ENCODE results near the gene MANF. TPM values are rescaled to one million over a fixed set of nuclear protein-coding genes. Genes with fewer than 3 reads are reported as not detected.

MANF gene
- total and polyA plus RNA-seq, 2 of the 13 experiments (the other 11 are each of a cell fraction or from before 2014, with no cell fraction given): 55.4 to 269 TPM

DNA sequence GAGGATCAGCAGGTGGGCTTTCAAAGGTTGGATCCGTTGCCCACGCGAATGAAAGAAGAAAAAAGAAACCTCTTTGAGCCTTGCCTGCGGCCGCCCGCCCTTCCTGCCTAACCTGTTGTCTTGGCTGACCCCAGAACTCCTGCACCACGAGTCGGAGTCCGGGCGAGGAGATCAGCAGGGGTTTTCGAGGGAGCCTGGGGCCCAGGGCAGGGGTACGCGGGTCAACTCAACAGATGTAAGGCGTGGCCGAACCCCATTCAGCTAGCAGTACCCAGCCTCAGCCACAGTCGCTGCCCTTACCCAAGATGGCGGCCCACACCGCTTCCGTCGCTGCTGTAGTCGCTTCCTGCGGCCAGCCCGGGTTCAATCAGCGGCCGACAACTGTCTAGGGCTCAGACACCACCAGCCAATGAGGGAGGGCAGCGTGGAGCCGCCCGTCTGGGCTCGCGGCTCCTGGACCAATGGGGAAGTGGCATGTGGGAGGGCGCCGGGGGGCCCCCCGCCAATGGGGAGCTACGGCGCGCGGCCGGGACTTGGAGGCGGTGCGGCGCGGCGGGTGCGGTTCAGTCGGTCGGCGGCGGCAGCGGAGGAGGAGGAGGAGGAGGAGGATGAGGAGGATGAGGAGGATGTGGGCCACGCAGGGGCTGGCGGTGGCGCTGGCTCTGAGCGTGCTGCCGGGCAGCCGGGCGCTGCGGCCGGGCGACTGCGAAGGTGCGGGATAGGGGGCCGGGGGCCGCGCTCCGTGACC, at the start of gene MANF (continued):
- TF ChIP-seq, protein P1, sequence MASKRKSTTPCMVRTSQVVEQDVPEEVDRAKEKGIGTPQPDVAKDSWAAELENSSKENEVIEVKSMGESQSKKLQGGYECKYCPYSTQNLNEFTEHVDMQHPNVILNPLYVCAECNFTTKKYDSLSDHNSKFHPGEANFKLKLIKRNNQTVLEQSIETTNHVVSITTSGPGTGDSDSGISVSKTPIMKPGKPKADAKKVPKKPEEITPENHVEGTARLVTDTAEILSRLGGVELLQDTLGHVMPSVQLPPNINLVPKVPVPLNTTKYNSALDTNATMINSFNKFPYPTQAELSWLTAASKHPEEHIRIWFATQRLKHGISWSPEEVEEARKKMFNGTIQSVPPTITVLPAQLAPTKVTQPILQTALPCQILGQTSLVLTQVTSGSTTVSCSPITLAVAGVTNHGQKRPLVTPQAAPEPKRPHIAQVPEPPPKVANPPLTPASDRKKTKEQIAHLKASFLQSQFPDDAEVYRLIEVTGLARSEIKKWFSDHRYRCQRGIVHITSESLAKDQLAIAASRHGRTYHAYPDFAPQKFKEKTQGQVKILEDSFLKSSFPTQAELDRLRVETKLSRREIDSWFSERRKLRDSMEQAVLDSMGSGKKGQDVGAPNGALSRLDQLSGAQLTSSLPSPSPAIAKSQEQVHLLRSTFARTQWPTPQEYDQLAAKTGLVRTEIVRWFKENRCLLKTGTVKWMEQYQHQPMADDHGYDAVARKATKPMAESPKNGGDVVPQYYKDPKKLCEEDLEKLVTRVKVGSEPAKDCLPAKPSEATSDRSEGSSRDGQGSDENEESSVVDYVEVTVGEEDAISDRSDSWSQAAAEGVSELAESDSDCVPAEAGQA (IDR thresholded peaks at IDR 0.05; ENCODE audit: low read depth): peak; percentile 97
- TF ChIP-seq, protein P1 (CRISPR knock-in tag; IDR thresholded peaks at IDR 0.05; ENCODE audit: borderline replicate concordance): no peak; the same call in 1 of the 2 replicates
- TF ChIP-seq ZNF484 (CRISPR knock-in tag; IDR thresholded peaks at IDR 0.05; ENCODE audit: borderline replicate concordance, low read depth) (no peak), HOXA3 (CRISPR knock-in tag; IDR thresholded peaks at IDR 0.05) (peak; percentile 98), CREM (IDR thresholded peaks at IDR 0.05) (peak; percentile 94), CREM (CRISPR knock-in tag; IDR thresholded peaks at IDR 0.05) (0 out of 2 replicates have a peak, but pooled peaks have one; percentile 27), ZNF235 (CRISPR knock-in tag; IDR thresholded peaks at IDR 0.05; ENCODE audit: borderline replicate concordance) (peak; percentile 84; the same call in 1 of the 2 replicates), ZNF883 (CRISPR knock-in tag; IDR thresholded peaks at IDR 0.05; ENCODE audit: not compliant biosample characterization) (peak; percentile 93), ZNF207 (IDR thresholded peaks at IDR 0.05; ENCODE audit: borderline replicate concordance) (no peak), GRHL1 (CRISPR knock-in tag; conservative IDR thresholded peaks at IDR 0.05) (no peak), ARNTL (CRISPR knock-in tag; IDR thresholded peaks at IDR 0.05) (no peak; the same call in 1 of the 2 replicates), TGIF2 (CRISPR knock-in tag; IDR thresholded peaks at IDR 0.05) (no peak), ZNF503 (CRISPR knock-in tag; IDR thresholded peaks at IDR 0.05) (no peak), ZNF724P (CRISPR knock-in tag; IDR thresholded peaks at IDR 0.05; ENCODE audit: borderline replicate concordance) (no peak), RELA (CRISPR knock-in tag; IDR thresholded peaks at IDR 0.05) (no peak), ZSCAN9 (CRISPR knock-in tag; IDR thresholded peaks at IDR 0.05; ENCODE audit: borderline replicate concordance) (0 out of 2 replicates have a peak, but pooled peaks have one; percentile 65), PCBP1 (IDR thresholded peaks at IDR 0.05; ENCODE audit: borderline replicate concordance, low read depth, low read length) (peak; percentile 61; the same call in 1 of the 2 replicates), ARHGAP35 (CRISPR knock-in tag; IDR thresholded peaks at IDR 0.05; ENCODE audit: borderline replicate concordance) (no peak), MED8 (CRISPR knock-in tag; IDR thresholded peaks at IDR 0.05; ENCODE audit: insufficient replicate concordance) (peak; percentile 65)

Measured in HepG2 (cell line).